Astrocyte (in vitro differentiated cells and primary cell): ENCODE measurements around the gene SLC17A3.

Source experiments
- EZH2 ChIP-seq: IDR thresholded peaks from 2 replicates; pipeline ENCODE4 v1.6.1; 2012; ENCODE audit warnings: mild to moderate bottlenecking, low read length, inconsistent platforms; ENCODE audit not compliant: insufficient read depth
- TF ChIP-seq, protein P1 (sequence below): IDR thresholded peaks from 2 replicates; pipeline ENCODE4 v1.5.1; 2011; ENCODE audit warnings: low read depth, mild to moderate bottlenecking, inconsistent platforms, low read length, moderate library complexity; ENCODE audit not compliant: insufficient read depth

DNA sequence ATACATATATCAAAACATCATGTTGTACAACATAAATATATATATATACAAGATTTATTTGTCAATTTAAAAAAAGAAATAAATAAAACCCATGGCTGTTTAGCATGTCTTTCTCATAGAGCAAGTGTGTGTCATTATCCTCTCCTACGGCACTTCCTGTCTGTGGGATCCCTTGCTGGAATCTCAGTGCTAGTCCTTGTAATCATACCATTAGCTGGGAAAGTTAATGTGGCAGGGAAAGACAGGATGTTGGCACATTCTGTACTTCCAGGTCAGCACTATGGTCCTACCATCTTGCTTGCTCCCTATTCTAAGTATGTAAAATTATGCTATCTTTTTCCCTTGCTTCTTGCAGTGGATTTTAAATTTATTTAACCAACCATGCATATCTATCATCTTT is 9.5 kb upstream of the SLC17A3 start:
- TF ChIP-seq, protein P1, sequence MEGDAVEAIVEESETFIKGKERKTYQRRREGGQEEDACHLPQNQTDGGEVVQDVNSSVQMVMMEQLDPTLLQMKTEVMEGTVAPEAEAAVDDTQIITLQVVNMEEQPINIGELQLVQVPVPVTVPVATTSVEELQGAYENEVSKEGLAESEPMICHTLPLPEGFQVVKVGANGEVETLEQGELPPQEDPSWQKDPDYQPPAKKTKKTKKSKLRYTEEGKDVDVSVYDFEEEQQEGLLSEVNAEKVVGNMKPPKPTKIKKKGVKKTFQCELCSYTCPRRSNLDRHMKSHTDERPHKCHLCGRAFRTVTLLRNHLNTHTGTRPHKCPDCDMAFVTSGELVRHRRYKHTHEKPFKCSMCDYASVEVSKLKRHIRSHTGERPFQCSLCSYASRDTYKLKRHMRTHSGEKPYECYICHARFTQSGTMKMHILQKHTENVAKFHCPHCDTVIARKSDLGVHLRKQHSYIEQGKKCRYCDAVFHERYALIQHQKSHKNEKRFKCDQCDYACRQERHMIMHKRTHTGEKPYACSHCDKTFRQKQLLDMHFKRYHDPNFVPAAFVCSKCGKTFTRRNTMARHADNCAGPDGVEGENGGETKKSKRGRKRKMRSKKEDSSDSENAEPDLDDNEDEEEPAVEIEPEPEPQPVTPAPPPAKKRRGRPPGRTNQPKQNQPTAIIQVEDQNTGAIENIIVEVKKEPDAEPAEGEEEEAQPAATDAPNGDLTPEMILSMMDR = no peak
- no peak for TF ChIP-seq EZH2
